HepG2 (cell line): ENCODE data around the gene ARVCF. TPM values are rescaled to one million over a fixed set of nuclear protein-coding genes. Genes with fewer than 3 reads are reported as not detected.

Source experiments
- HNRNPL ChIP-seq: fragments of 200-400 bp; formaldehyde crosslinking; IDR thresholded peaks from 2 replicates; pipeline ENCODE4 v1.6.1; 2017; ENCODE audit warnings: mild to moderate bottlenecking, low read depth, low read length
- SKIL ChIP-seq: sonication (generic); formaldehyde crosslinking; IDR thresholded peaks from 2 replicates; pipeline ENCODE4 v1.8.0; 2022; ENCODE audit warnings: missing genetic modification reagents, mild to moderate bottlenecking, moderate library complexity, borderline replicate concordance
- ZBTB33 ChIP-seq: sonication (generic); formaldehyde crosslinking; IDR thresholded peaks from 2 replicates; pipeline ENCODE4 v1.4.0; 2020; ENCODE audit warnings: missing genetic modification reagents
- ZNF788 ChIP-seq: sonication (generic); formaldehyde crosslinking; IDR thresholded peaks from 2 replicates; pipeline ENCODE4 v1.5.0; 2020; ENCODE audit warnings: mild to moderate bottlenecking, missing genetic modification reagents, borderline replicate concordance
- ZNF800 ChIP-seq: sonication (generic); formaldehyde crosslinking; IDR thresholded peaks from 2 replicates; pipeline ENCODE4 v1.4.0; 2020; ENCODE audit warnings: missing genetic modification reagents
- polyA plus RNA-seq, 8 experiments: library from polyadenylated mRNA; depleted of rRNA in 3 of 8; stranded (reverse) in 7 of 8; unstranded in 1 of 8; fragments of >200 nt; fragmentation: Illumina TruSeq in 4 of 8; extraction: Trizol in 4 of 8; gene quantifications; 2 replicates each; pipeline versions ENCODE4 v1.2.1 to v1.2.3, GENCODE V29; 2011 to 2016; ENCODE audit warnings: low read depth in 4 of 8, missing spikeins in 1 of 8, mixed read lengths in 1 of 8; ENCODE audit not compliant: insufficient read depth in 1 of 8
- total RNA-seq, 5 experiments: library from RNA; depleted of rRNA; stranded (reverse); fragments of >200 nt; fragmentation: Illumina TruSeq; extraction: Trizol; gene quantifications; 2 replicates each; pipeline ENCODE4 v1.2.3, GENCODE V29; 2016; ENCODE audit warnings: low read depth in 1 of 5
- TF ChIP-seq, protein P1 (sequence below): sonication (generic); formaldehyde crosslinking; IDR thresholded peaks from 2 replicates; pipeline ENCODE4 v1.9.0; 2022; ENCODE audit warnings: low read depth, missing genetic modification reagents
- TF ChIP-seq, protein P2 (sequence below), 2 experiments: sonication (generic) in 1 of 2; formaldehyde crosslinking in 1 of 2; IDR thresholded peaks; 2 replicates each; pipeline versions ENCODE4 v1.4.0 to v1.6.1; 2016 to 2020; ENCODE audit warnings: borderline replicate concordance in 1 of 2, low read depth in 1 of 2, mild to moderate bottlenecking in 1 of 2, missing genetic modification reagents in 1 of 2
- TF ChIP-seq, protein P3 (sequence below): sonication (generic); formaldehyde crosslinking; conservative IDR thresholded peaks from 2 replicates; pipeline ENCODE4 v1.4.0; 2020; ENCODE audit warnings: mild to moderate bottlenecking, missing genetic modification reagents, moderate library complexity

The ARVCF gene
- total and polyA plus RNA-seq, 2 of the 13 experiments (the other 11 are each of a cell fraction or from before 2014, with no cell fraction given) = 16.4 to 17.7 TPM

- TF ChIP-seq ZBTB33 (CRISPR knock-in tag) (no peak), HNRNPL (peak; percentile 93), ZNF788 (CRISPR knock-in tag) (peak; percentile 11; the same call in 1 of the 2 replicates), ZNF800 (CRISPR knock-in tag) (0 out of 2 replicates have a peak, but pooled peaks have one; percentile 23), SKIL (CRISPR knock-in tag) (0 out of 2 replicates have a peak, but pooled peaks have one; percentile 12)
- TF ChIP-seq, protein P1, sequence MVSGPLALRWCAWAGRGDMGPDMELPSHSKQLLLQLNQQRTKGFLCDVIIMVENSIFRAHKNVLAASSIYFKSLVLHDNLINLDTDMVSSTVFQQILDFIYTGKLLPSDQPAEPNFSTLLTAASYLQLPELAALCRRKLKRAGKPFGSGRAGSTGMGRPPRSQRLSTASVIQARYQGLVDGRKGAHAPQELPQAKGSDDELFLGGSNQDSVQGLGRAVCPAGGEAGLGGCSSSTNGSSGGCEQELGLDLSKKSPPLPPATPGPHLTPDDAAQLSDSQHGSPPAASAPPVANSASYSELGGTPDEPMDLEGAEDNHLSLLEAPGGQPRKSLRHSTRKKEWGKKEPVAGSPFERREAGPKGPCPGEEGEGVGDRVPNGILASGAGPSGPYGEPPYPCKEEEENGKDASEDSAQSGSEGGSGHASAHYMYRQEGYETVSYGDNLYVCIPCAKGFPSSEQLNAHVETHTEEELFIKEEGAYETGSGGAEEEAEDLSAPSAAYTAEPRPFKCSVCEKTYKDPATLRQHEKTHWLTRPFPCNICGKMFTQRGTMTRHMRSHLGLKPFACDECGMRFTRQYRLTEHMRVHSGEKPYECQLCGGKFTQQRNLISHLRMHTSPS = peak; percentile 92
- TF ChIP-seq, protein P2, sequence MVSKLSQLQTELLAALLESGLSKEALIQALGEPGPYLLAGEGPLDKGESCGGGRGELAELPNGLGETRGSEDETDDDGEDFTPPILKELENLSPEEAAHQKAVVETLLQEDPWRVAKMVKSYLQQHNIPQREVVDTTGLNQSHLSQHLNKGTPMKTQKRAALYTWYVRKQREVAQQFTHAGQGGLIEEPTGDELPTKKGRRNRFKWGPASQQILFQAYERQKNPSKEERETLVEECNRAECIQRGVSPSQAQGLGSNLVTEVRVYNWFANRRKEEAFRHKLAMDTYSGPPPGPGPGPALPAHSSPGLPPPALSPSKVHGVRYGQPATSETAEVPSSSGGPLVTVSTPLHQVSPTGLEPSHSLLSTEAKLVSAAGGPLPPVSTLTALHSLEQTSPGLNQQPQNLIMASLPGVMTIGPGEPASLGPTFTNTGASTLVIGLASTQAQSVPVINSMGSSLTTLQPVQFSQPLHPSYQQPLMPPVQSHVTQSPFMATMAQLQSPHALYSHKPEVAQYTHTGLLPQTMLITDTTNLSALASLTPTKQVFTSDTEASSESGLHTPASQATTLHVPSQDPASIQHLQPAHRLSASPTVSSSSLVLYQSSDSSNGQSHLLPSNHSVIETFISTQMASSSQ (IDR thresholded peaks at IDR 0.05; ENCODE audit: low read depth) = no peak
- TF ChIP-seq, protein P2 (CRISPR knock-in tag; IDR thresholded peaks at IDR 0.05; ENCODE audit: borderline replicate concordance) = 0 out of 2 replicates have a peak, but pooled peaks have one; percentile 31
- TF ChIP-seq, protein P3, sequence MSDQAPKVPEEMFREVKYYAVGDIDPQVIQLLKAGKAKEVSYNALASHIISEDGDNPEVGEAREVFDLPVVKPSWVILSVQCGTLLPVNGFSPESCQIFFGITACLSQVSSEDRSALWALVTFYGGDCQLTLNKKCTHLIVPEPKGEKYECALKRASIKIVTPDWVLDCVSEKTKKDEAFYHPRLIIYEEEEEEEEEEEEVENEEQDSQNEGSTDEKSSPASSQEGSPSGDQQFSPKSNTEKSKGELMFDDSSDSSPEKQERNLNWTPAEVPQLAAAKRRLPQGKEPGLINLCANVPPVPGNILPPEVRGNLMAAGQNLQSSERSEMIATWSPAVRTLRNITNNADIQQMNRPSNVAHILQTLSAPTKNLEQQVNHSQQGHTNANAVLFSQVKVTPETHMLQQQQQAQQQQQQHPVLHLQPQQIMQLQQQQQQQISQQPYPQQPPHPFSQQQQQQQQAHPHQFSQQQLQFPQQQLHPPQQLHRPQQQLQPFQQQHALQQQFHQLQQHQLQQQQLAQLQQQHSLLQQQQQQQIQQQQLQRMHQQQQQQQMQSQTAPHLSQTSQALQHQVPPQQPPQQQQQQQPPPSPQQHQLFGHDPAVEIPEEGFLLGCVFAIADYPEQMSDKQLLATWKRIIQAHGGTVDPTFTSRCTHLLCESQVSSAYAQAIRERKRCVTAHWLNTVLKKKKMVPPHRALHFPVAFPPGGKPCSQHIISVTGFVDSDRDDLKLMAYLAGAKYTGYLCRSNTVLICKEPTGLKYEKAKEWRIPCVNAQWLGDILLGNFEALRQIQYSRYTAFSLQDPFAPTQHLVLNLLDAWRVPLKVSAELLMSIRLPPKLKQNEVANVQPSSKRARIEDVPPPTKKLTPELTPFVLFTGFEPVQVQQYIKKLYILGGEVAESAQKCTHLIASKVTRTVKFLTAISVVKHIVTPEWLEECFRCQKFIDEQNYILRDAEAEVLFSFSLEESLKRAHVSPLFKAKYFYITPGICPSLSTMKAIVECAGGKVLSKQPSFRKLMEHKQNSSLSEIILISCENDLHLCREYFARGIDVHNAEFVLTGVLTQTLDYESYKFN (CRISPR knock-in tag) = 0 out of 2 replicates have a peak, but pooled peaks have one; percentile 8
These were observed 4.9 kb upstream of the ARVCF start (continued) for GRCh38 chr22:20021196-20022181.
